NB4 (cell line): ENCODE results near the gene MUSTN1.

Source experiments
- CTCF ChIP-seq: IDR thresholded peaks from one replicate; pipeline ENCODE4 v1.5.1; 2012; ENCODE audit warnings: low read depth, low read length
- MYC ChIP-seq: IDR thresholded peaks from 2 replicates; pipeline ENCODE4 v1.6.1; 2011; ENCODE audit warnings: low read depth, low read length

DNA sequence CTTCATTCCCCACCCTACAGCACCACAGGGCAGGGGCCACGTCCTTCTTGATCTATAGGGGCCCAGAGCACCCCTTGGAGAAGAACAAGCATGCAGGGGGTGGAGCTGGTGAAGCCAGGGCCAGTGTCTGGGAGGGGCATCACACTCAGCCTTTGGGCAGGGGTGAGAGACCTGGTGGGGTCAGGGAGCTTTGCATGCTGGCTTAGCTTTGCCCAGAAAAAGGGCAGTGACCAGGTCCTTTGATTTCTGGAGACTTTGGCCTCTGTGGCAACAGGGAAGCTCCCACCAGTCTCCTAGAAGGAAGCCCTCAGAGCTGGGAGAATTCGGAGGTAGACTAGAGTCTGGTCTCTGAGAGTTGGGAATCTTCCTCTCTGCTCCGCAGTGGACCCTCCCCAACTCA lies 5.3 kb downstream of the MUSTN1 start:
- TF ChIP-seq CTCF, result no peak
- no peak for TF ChIP-seq MYC
